Upper lobe of left lung (tissue), 4 donors: Measurements from ENCODE around the gene GNAS.

Experiments
- CTCF ChIP-seq, 6 experiments: fragments of 450-650 bp in 4 of 6; fragments of 200-600 bp in 2 of 6; sonication (generic) in 2 of 6; IDR thresholded peaks; one replicate each; pipeline ENCODE4 v1.5.1; 2016 to 2019; ENCODE audit warnings: antibody characterized with exemption in 6 of 6
- EP300 ChIP-seq, 4 donors: sonication (generic); formaldehyde crosslinking; IDR thresholded peaks; one replicate each; pipeline ENCODE4 v1.5.1; 2017; ENCODE audit warnings: antibody characterized with exemption in 4 of 4, control low read depth in 2 of 4
- POLR2A ChIP-seq, 4 donors: fragments of 450-650 bp; IDR thresholded peaks; one replicate each; pipeline ENCODE4 v1.5.1; 2016 to 2017; ENCODE audit warnings: antibody characterized with exemption in 4 of 4, mild to moderate bottlenecking in 2 of 4
- POLR2AphosphoS5 ChIP-seq, 2 donors: sonication (generic); formaldehyde crosslinking; IDR thresholded peaks; one replicate each; pipeline ENCODE4 v1.5.1; 2017; ENCODE audit warnings: antibody characterized with exemption in 2 of 2

- TF ChIP-seq CTCF (IDR thresholded peaks at IDR 0.05) (no peak), POLR2A (IDR thresholded peaks at IDR 0.05) (no peak), POLR2AphosphoS5 (IDR thresholded peaks at IDR 0.05) (no peak), EP300 (IDR thresholded peaks at IDR 0.05) (no peak)
Observed at GRCh38 chr20:58893355-58894120, 41.0 kb downstream of the GNAS start.
